ENCODE data around the gene CDK6. TPM values are rescaled to one million over a fixed set of nuclear protein-coding genes. Genes with fewer than 3 reads are reported as not detected.

Gene CDK6
- total RNA-seq, 2 donors from 2014 or later: 151 to 222 TPM

GRCh38 chr7:92826258-92826938 is 10.0 kb downstream of the CDK6 start:
- Mint-ChIP-seq H3K27me3 (no peaks in the 10 kb centered on the region), H3K4me1 (peaks cover 52% of the 10 kb centered on the region), H3K4me3 (peak overlapping the region; percentile 66), H3K27ac (peak overlapping the region; percentile 79), H3K9me3 (no peaks in the 10 kb centered on the region), H3K36me3 (ENCODE audit: low read depth) (peaks cover 89% of the 10 kb centered on the region)
- no peak for ATAC-seq (replicated peaks)

- peak overlapping the region; percentile 79 for H3K27ac Mint-ChIP-seq
- peaks cover 85% of the 10 kb centered on the region for H3K36me3 Mint-ChIP-seq (ENCODE audit: low read depth)
- H3K4me3 Mint-ChIP-seq: peak overlapping the region; percentile 66
- peaks cover 57% of the 10 kb centered on the region for H3K4me1 Mint-ChIP-seq
- H3K27me3 Mint-ChIP-seq: no peaks in the 10 kb centered on the region
- H3K9me3 Mint-ChIP-seq: no peaks in the 10 kb centered on the region
- peak; percentile 43 for ATAC-seq (replicated peaks)
Measured at GRCh38 chr7:92824901-92825480, 11.4 kb downstream of the CDK6 start.

- peaks cover 57% of the 10 kb centered on the region for H3K4me1 Mint-ChIP-seq
- H3K4me3 Mint-ChIP-seq: peak overlapping the region; percentile 66
- ATAC-seq (replicated peaks): peak; percentile 59
Measured at GRCh38 chr7:92824450-92824849, 11.9 kb downstream of the CDK6 start.

GRCh38 chr7:92823042-92823441 is 13.3 kb downstream of the CDK6 start:
- peak overlapping the region; percentile 66 for H3K4me3 Mint-ChIP-seq
- H3K27ac Mint-ChIP-seq: peak overlapping the region; percentile 71
- no peaks in the 10 kb centered on the region for H3K27me3 Mint-ChIP-seq
- ATAC-seq (replicated peaks): peak; percentile 84
- peaks cover 61% of the 10 kb centered on the region for H3K4me1 Mint-ChIP-seq
- H3K9me3 Mint-ChIP-seq: no peaks in the 10 kb centered on the region
- H3K36me3 Mint-ChIP-seq (ENCODE audit: low read depth): peaks cover 85% of the 10 kb centered on the region

More at GRCh38 chr7:92824450-92824849, 11.9 kb downstream of the CDK6 start:
- Mint-ChIP-seq H3K9me3 (no peaks in the 10 kb centered on the region), H3K36me3 (ENCODE audit: low read depth) (peaks cover 85% of the 10 kb centered on the region), H3K27me3 (no peaks in the 10 kb centered on the region), H3K27ac (peak overlapping the region; percentile 79)

GRCh38 chr7:92820191-92820590 is 16.2 kb downstream of the CDK6 start:
- ATAC-seq (replicated peaks): no peak
- peaks cover 56% of the 10 kb centered on the region for H3K4me1 Mint-ChIP-seq
- H3K4me3 Mint-ChIP-seq: peak overlapping the region; percentile 79
- peak overlapping the region; percentile 64 for H3K27ac Mint-ChIP-seq
- no peaks in the 10 kb centered on the region for H3K27me3 Mint-ChIP-seq
- peaks cover 79% of the 10 kb centered on the region for H3K36me3 Mint-ChIP-seq (ENCODE audit: low read depth)
- no peaks in the 10 kb centered on the region for H3K9me3 Mint-ChIP-seq

GRCh38 chr7:92817398-92817797 is 19.0 kb downstream of the CDK6 start:
- Mint-ChIP-seq H3K4me3 (peak overlapping the region; percentile 79), H3K27me3 (no peaks in the 10 kb centered on the region), H3K4me1 (peaks cover 58% of the 10 kb centered on the region), H3K9me3 (no peaks in the 10 kb centered on the region), H3K27ac (peak overlapping the region; percentile 7), H3K36me3 (ENCODE audit: low read depth) (peaks cover 73% of the 10 kb centered on the region)
- ATAC-seq (replicated peaks): no peak

GRCh38 chr7:92815412-92815811 is 21.0 kb downstream of the CDK6 start:
- H3K4me3 Mint-ChIP-seq: peak overlapping the region; percentile 79
- ATAC-seq (replicated peaks): peak; percentile 15
- H3K9me3 Mint-ChIP-seq: no peaks in the 10 kb centered on the region
- peaks cover 58% of the 10 kb centered on the region for H3K4me1 Mint-ChIP-seq
- H3K27ac Mint-ChIP-seq: peak overlapping the region; percentile 98
- no peaks in the 10 kb centered on the region for H3K27me3 Mint-ChIP-seq
- H3K36me3 Mint-ChIP-seq (ENCODE audit: low read depth): peaks cover 84% of the 10 kb centered on the region

GRCh38 chr7:92813390-92814024 is 22.9 kb downstream of the CDK6 start:
- no peaks in the 10 kb centered on the region for H3K9me3 Mint-ChIP-seq
- H3K27ac Mint-ChIP-seq: peak overlapping the region; percentile 98
- ATAC-seq (replicated peaks): peak; percentile 64
- H3K4me3 Mint-ChIP-seq: peak overlapping the region; percentile 79
- H3K4me1 Mint-ChIP-seq: peaks cover 52% of the 10 kb centered on the region
- H3K36me3 Mint-ChIP-seq (ENCODE audit: low read depth): peaks cover 79% of the 10 kb centered on the region
- no peaks in the 10 kb centered on the region for H3K27me3 Mint-ChIP-seq

GRCh38 chr7:92811158-92811557 is 25.2 kb downstream of the CDK6 start:
- no peak for ATAC-seq (replicated peaks)
- peaks cover 49% of the 10 kb centered on the region for H3K4me1 Mint-ChIP-seq
- H3K4me3 Mint-ChIP-seq: peak overlapping the region; percentile 79
- H3K27me3 Mint-ChIP-seq: no peaks in the 10 kb centered on the region
- H3K36me3 Mint-ChIP-seq (ENCODE audit: low read depth): peaks cover 81% of the 10 kb centered on the region
- peak overlapping the region; percentile 98 for H3K27ac Mint-ChIP-seq
- H3K9me3 Mint-ChIP-seq: no peaks in the 10 kb centered on the region

GRCh38 chr7:92809760-92810573 is 26.4 kb downstream of the CDK6 start:
- Mint-ChIP-seq H3K4me3 (peak overlapping the region; percentile 79), H3K9me3 (no peaks in the 10 kb centered on the region), H3K36me3 (ENCODE audit: low read depth) (peaks cover 79% of the 10 kb centered on the region), H3K27ac (peak overlapping the region; percentile 98), H3K4me1 (peaks cover 37% of the 10 kb centered on the region), H3K27me3 (no peaks in the 10 kb centered on the region)
- peak; percentile 65 for ATAC-seq (replicated peaks)

- no peaks in the 10 kb centered on the region for H3K27me3 Mint-ChIP-seq
- peaks cover 85% of the 10 kb centered on the region for H3K36me3 Mint-ChIP-seq (ENCODE audit: low read depth)
- H3K4me3 Mint-ChIP-seq: peak overlapping the region; percentile 79
- H3K4me1 Mint-ChIP-seq: peaks cover 35% of the 10 kb centered on the region
- ATAC-seq (replicated peaks): no peak
- peak overlapping the region; percentile 98 for H3K27ac Mint-ChIP-seq
- no peaks in the 10 kb centered on the region for H3K9me3 Mint-ChIP-seq
Measured at GRCh38 chr7:92809397-92809759, 27.0 kb downstream of the CDK6 start.

- ATAC-seq (replicated peaks): no peak
- H3K36me3 Mint-ChIP-seq (ENCODE audit: low read depth): peaks cover 85% of the 10 kb centered on the region
- H3K4me3 Mint-ChIP-seq: peak overlapping the region; percentile 67
- H3K27ac Mint-ChIP-seq: peak overlapping the region; percentile 84
- H3K4me1 Mint-ChIP-seq: peaks cover 29% of the 10 kb centered on the region
- H3K9me3 Mint-ChIP-seq: no peaks in the 10 kb centered on the region
- H3K27me3 Mint-ChIP-seq: no peaks in the 10 kb centered on the region
Measured at GRCh38 chr7:92808635-92809034, 27.7 kb downstream of the CDK6 start.

- Mint-ChIP-seq H3K27me3 (no peaks in the 10 kb centered on the region), H3K36me3 (ENCODE audit: low read depth) (peaks cover 85% of the 10 kb centered on the region), H3K27ac (peak overlapping the region; percentile 84), H3K4me1 (peaks cover 29% of the 10 kb centered on the region), H3K9me3 (no peaks in the 10 kb centered on the region), H3K4me3 (peak overlapping the region; percentile 67)
- ATAC-seq (replicated peaks): peak; percentile 52
Measured at GRCh38 chr7:92808006-92808405, 28.4 kb downstream of the CDK6 start.

GRCh38 chr7:92806496-92806895 is 29.9 kb downstream of the CDK6 start:
- no peak for ATAC-seq (replicated peaks)
- Mint-ChIP-seq H3K9me3 (no peaks in the 10 kb centered on the region), H3K4me1 (peaks cover 28% of the 10 kb centered on the region), H3K27me3 (no peaks in the 10 kb centered on the region), H3K36me3 (ENCODE audit: low read depth) (peaks cover 85% of the 10 kb centered on the region), H3K4me3 (no peak overlapping the region), H3K27ac (no peak overlapping the region)
